HG02588 (cell line): ENCODE data around the gene SLC22A17.
"Not testable (repeated sequence)": the region's sequence is repeated elsewhere in the genome, so short reads cannot be mapped to it uniquely, and the experiment has no call there.

ENCODE experiments used
- ATAC-seq: cut with Tn5 transposase; IDR thresholded peaks from one replicate; pipeline ENCODE4 v1.9.1; 2021; ENCODE audit warnings: mild to moderate bottlenecking, moderate library complexity; ENCODE audit not compliant: unreplicated experiment

Gene SLC22A17

GRCh38 chr14:23345987-23346692 is 6.5 kb downstream of the SLC22A17 start:
- ATAC-seq, result no peak

DNA sequence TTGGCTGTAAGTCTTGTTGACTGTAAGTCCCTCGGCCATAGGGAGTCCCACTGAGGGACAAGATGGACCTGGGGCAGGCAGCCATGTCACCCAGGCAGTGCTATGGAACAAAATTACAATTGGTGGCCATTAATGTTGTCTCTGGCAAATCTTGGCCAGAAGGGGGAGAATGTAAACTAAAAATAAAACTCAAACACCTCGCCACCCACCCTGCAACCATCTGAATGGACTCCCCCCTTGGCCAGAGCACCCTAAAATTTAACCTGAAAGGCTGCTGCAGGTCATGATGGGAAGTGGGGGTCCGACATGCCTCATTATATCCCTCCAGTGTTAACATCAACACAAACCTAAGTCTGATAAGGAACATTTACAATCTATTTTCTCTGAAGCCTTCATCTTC is 8.2 kb downstream of the SLC22A17 start:
- ATAC-seq, result no peak

DNA sequence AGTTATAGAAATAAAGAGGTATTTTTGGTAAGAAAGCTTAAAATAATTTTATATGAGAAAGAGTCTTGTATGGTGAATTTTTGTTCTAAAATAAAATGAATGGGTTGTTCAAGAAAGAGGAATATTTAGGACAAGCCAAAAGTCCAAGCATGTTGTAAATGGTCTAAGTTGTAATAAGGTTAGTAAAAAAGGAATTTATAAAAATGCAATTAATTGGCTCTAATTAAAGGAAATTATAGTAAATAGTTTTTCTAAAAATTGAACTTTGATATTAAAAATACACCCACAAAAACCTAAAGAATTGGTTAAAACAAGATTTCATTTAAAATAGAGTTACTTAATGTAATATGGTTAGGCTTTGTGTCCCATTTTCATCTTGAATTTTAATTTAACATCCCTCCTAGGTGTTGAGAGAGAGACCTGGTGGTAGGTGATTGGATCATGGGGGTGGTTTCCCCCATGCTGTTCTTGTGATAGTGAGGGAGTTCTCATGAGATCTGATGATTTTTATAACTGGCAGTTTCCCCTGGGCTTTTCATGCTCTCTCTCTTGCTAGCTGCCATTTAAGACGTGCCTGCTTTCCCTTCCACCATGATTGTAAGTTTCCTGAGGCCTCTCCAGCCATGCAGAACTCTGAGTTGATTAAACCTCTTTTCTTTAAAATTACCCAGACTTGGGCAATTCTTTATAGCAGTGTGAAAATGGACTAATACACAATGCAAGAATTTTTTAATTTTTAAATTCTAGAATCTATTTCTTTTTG is 13.0 kb downstream of the SLC22A17 start:
- ATAC-seq, result no peak

DNA sequence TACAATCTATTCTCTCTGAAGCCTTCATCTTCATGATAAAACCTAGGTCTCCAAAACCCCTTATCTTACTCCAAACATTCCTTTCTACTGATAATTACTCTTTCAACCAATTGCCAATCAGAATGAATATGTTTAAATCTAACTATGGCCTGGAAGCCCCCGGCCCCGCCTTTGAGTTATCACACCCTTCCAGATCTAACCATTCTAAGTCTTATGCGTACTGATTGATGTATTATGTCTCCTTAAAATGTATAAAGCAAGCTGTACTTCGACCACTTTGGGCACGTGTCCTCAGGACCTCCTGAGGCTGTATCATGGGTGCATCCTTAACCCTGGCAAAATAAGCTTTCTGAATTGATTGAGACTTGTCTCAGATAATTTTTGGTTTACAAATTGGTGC is 17.1 kb downstream of the SLC22A17 start:
- ATAC-seq, result no peak

- ATAC-seq, result no peak
Measured at GRCh38 chr14:23327947-23328744, 24.5 kb downstream of the SLC22A17 start.

- ATAC-seq, result no peak
Measured at GRCh38 chr14:23326491-23327332, 26.0 kb downstream of the SLC22A17 start.

- ATAC-seq, result not testable (repeated sequence)
Measured at GRCh38 chr14:23325746-23326145, 26.9 kb downstream of the SLC22A17 start.

- no peak for ATAC-seq
Measured at GRCh38 chr14:23324993-23325392, 27.7 kb downstream of the SLC22A17 start.

DNA sequence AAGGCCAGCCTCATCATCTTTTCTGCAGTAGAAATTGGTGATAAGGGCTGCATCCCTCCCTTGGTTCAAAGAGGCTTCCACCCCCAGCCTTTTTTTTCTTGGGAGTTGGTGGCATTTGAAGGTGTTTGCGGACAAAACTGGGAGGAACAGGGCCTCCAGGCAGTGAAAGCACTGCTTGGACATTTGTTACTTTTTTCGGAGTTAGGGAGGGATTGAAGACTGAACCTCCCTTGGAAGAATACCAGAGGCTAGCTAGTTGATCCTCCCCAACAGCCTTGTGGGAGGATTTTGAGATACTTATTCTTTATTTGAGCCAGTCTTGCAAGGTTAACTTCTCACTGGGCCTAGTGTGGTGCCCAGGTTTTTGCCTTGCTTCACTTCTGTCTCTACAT is 28.2 kb downstream of the SLC22A17 start:
- no peak for ATAC-seq

DNA sequence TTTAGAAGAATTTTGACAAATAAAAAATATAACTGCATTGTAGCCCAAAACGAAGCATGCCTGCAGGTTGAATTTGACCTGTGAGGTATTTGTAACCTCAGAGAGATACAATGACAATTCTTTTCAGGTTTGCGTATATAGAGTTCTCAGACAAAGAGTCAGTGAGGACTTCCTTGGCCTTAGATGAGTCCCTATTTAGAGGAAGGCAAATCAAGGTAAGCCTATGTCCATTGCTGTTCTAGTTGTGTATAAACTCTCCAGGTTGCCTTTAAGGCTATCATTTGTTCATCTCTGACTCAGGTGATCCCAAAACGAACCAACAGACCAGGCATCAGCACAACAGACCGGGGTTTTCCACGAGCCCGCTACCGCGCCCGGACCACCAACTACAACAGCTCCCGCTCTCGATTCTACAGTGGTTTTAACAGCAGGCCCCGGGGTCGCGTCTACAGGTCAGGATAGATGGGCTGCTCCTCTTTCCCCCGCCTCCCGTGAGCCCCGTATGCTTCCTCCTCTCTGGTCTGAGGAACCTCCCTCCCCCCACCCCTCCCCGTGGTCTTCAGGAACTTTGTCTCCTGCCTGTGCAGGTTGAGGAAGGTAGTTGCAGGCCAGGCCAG is 28.7 kb downstream of the SLC22A17 start:
- ATAC-seq, result no peak

DNA sequence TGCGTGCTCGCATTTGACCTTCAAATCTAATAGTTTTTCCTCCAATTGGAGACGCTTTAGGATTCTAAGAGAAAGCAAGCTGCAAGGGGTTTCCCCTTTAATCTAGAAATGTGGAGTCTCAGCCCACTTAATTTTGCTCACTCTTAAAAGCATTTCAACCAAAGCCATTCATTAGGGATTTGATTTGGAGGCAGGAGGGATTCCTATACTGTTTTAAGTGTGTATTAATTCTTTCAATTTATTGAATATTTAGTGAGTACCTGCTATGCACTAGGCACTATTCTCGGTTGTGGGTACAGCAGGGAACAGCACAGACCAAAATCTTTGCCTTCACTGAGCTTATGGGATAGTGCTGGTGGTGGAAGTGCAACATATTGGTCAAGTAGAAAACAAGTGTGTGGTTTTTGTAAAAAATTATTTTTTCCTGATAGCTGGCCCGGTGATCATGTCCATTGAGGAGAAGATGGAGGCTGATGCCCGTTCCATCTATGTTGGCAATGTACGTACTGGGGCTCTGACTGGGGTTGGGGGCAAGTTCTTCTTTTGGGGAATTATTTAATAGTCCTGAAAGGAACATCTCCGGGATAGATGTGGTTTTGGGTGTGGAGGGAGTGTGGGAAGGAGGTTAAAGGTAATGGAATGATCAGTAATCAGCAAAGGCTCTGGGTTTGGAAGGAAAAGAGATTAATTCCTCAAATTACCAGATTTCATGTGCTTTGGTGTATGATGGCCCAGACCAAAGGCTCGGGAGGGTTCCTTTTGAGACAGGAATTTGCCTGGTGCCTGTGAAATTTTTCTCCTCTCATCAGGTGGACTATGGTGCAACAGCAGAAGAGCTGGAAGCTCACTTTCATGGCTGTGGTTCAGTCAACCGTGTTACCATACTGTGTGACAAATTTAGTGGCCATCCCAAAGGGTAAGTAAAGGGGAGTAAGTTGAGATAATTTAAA is 29.8 kb downstream of the SLC22A17 start:
- no peak for ATAC-seq

GRCh38 chr14:23321572-23322547 is 30.8 kb downstream of the SLC22A17 start:
- peak; percentile 11 for ATAC-seq

DNA sequence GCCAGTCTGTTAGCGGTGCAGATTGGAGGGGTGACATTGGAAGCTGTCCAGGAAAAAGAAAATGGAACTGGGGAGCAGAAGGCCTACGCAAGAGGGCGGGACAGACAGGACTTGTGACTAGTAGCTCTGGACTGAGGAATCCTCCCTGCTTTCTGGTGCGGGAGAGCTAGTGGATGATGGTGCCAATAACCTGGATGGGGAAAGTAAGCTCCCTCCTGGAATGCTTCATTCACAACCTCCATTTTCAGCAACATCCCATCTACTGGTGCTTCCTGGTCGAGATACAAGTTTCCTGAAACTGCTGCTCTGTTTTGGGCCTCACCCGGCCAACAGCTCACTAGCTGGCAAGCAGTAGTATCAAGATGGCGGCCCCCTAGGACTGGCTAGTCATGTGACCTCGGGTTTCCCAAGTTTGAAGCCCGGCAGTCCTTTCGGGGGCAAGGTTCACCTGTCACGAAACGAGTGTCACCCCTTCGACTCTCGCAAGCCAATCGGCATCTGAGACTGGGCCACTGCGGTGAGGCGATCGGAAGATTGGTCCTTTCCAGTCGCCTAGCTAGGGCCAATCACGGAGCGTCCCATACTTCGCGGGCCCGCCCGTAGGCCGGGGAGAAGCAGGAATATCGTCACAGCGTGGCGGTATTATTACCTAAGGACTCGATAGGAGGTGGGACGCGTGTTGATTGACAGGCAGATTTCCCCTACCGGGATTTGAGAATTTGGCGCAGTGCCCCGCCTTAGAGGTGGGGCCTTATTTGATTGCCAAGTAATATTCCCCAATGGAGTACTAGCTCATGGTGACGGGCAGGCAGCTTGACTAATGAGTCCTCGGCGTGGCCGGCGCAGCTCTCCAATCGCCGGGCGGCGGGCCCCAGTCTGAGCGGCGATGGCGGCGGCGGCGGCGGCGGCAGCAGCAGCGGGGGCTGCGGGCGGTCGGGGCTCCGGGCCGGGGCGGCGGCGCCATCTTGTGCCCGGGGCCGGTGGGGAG is 31.8 kb downstream of the SLC22A17 start, which contains the start of gene PABPN1:
PABPN1 (plus strand) TSS at position 874 of the 988 bp plus-strand sequence; CDS start at position 887, 13 bp downstream.
- peak; percentile 91 for ATAC-seq

DNA sequence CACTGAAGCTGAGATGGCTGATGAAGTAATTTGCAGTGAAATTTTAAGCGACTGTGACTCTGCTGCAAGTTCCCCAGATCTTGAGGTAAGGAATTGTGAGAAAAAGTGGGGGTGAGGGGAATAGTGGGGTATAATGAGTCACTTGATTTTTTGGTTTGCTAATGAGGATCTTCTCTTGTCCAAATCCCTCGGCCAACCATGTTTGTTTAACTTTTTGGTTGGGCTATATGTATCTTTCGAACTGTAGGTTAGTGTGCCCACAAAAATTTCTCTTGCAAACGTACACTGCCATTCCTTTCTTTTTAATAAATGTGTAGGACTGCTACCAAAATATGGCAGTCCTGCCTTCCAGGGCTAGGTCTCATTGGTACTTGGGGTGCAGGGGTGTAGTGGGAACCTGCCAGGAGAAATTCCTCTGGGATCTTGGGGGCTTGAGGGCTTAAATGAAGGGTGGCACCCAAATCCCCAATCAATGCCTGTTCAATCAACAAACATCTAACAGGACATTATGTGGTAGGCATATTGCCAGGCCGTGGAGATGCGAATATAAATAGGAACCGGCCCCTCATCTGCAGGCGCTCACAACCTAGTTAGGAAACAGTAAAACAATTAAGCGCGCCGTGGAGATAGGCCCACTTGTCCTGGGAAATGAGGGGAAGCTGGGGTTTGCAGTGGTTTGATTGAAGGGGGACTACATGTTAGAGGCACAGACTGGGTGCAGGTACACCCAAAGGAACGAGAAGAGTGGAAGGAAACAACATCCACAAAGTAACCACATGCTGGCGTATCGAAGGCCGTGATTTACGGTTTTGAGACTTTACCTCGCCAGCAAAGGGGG is 32.7 kb downstream of the SLC22A17 start:
- ATAC-seq, result no peak

GRCh38 chr14:23316300-23316699 is 36.4 kb downstream of the SLC22A17 start:
- ATAC-seq, result no peak

DNA sequence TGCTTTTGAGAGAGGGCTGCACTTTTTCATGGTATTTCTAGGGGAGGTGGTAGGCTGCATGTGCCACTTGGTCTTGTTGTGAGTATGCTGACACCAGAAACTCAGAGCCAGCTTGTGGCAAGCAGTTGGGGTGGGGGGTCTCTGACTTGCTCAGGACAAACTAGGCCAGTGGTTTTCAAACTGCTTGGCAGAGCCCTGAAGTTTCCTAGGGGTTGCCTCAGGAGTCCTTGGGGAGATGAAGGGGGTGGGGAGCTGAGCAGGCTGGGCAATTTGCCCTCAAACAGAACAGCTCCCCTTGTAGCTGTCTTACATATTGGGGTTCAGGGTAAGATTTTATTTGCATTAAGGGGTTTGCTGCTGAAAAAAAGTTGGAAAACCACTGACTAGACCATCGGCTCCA is 42.1 kb downstream of the SLC22A17 start:
- no peak for ATAC-seq
